Muscle of arm (tissue), 12 donors: ENCODE data around the gene XPNPEP1. TPM values are rescaled to one million over a fixed set of nuclear protein-coding genes. Genes with fewer than 3 reads are reported as not detected.
"Not testable (repeated sequence)": the region's sequence is repeated elsewhere in the genome, so short reads cannot be mapped to it uniquely, and the experiment has no call there.

ENCODE experiments used
- DNase-seq: peaks from one replicate; pipeline ENCODE4 v3.0.0-alpha.2; 2013
- polyA plus RNA-seq, 12 donors: library from polyadenylated mRNA; unstranded; fragments of 120-200 nt; gene quantifications; one replicate each; pipeline ENCODE4 v1.2.1, GENCODE V29; 2013; ENCODE audit not compliant: insufficient read length in 12 of 12

The XPNPEP1 gene
- polyA plus RNA-seq, 12 donors: 36.3 to 87.5 (median 70.3) TPM; not detected in 1

DNA sequence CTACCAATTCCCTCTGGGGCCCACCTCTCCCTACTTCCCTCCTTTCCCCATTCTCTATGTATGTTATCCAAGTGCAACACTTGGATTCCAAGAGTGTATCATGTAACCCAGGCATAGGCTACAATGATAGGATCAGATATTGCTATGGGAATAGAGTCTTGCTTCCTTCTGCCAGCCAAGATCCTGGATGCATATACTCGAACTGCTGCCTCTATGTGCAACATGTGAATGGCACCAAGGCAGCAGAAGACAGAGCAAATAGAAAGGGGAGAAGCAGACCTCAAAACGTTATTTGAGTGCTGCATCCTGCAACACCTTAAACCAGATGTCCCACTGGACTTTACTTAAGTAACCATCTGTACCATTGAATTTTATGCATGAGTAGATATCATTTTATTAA is 3.5 kb upstream of the XPNPEP1 start:
- DNase-seq: no peak

DNA sequence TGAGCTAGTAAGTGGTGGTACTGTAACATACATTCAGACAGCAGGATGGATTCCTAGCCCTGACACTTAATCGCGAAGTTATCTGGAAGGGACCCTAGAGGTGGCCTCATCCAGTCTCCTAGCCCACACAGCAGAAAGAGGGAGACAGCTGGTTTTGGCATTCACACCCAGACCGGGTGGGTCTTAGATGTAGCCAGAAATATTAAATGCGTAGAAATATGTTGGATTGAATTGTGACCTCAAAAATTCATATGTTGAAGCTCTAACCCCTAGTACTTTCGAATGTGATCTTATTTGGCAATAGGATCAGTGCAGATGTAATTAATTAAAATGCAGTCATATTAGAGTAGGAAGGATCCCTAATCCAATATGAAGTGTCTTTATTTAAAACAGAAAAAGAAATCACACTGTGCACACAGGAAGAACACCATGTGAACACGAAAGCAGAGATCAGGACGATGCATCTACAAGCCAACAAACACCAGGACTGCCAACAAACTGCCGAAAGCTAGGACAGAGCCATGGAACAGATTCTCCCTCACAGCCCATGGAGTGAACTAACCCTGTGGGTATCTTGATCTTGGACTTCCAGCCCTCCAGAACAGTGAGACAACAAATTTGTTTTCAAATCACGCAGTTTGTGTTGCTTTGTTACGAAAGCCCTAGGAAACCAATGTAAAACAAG is 2.9 kb upstream of the XPNPEP1 start:
- no peak for DNase-seq

DNA sequence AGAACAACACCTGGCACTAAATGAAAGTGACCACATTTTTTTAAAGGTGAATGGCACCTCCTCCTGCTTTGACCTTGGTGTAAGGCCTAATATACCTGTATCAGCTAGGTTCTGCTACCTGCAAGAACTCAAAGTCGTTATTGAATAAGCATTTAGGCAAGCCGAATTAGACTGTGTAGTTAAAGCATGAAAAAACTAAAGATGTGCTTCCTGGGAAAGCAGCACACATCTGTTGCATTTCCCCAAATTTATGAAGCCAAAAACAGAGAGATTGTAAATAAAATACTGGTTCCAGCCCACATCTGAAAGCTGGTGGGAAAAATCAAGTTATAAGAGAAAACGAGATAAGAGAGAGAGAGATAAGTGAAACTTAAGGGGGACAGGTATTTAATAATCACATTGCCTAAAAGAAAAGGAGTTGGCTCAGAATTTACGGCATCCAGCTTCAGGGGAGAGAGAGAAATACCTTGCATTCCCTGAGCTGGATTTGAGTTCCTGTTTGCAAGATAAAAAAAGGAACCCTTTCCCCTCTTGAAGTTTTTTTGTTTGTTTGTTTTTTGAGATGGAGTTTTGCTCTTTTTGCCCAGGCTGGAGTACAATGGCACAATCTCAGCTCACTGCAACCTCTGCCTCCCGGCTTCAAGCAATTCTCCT is 1.8 kb upstream of the XPNPEP1 start:
- DNase-seq: no peak

DNA sequence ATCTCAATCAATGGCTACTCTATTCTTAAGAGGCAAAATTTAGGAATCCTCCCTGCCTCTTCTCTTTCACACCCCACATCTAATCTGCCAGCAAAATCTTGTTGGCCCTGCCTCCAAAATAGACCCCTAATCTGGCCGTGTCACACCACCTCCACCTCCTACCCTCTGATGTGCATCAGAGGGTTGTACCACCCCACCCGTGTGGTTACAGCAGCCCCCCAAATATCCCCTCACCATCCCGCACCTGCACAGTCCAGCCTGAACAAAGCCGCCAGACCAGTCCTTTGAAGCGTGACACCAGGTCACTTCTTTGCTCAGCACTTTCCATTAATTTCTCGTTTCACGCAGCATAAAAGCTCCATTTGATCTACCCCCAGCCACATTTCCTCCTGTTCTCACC is 776 bp upstream of the XPNPEP1 start:
- no peak for DNase-seq

DNA sequence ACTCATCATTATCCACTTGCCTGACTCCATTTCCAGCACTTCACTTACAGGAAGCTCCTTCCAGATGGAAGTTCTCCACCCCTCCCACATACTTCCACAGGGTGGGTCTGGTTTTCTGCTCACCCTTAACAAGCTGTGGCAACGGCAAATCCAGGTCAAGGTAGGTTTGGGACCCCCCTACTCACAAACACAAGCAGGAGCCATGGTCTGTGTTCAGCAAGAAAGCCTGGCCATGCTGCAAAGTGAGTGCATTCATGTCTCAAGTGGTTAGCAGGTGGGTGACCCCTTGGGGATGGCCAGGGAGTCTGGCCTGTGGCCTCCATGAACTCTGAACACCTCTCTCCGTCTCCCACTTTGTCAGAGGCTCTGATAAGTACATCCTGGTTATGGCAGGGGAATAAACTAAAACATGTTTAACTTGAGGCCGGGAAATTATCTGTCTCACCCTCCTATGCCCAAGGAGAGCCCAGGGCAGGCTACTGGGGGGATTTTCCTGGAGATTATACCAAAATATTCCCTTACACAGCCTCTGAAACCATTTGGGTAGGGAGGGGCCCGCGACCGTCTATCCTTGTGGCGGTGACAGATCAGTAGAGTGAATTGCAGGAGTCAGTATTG is 844 bp downstream of the XPNPEP1 start:
- DNase-seq: no peak

DNA sequence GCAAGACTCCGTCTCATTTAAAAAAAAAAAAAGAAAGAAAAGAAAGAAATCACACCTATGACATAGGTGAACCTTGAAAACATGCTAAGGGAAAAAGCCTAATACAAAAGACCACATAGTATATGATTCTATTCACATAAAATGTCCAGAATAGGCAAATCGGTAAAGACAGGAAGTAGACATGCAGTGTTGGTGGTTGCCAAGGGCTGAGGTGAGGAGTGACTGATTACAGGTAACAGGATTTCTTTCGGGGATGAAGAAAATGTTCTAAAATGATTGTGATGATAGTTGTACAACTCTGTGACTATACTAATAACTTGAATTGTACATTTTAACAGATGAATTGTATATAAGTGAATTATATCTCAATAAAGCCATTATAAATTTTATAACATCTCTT is 3.3 kb downstream of the XPNPEP1 start:
- no peak for DNase-seq

DNA sequence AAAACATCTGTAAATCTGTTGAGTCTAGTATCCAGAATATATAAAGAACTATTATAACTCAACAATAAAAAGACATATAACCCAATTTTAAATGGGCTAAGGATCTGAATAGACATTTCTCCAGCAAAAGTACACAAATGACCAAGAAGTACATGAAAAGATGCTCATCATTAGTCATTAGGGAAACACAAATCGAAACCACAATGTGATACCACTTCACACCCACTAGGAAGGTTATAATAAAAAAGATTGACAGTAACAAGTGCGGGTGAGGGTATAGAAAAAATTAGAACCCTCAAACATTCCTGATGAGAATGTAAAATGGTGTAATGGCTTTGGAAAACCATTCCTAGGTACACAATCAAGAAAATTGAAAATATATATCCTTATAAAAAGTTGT is 4.1 kb downstream of the XPNPEP1 start:
- DNase-seq: no peak

DNA sequence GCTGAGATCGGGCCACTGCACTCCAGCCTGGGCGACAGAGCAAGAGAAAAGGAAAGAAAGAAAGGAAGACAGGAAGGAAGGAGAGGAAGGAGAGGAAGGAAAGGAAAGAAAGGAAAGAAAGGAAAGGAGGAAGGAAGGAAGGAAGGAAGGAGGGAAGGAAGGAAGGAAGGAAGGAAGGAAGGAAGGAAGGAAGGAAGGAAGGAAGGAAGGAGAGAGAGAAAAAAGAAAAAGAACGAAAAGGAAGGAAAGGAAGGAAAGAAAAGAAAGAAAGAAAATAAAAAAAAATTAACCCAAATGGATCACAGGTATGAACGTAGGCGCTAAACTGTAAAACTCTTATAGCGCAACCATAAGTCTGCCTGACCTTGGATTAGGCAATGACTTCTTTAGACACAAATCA is 4.6 kb downstream of the XPNPEP1 start:
- DNase-seq: not testable (repeated sequence)

DNA sequence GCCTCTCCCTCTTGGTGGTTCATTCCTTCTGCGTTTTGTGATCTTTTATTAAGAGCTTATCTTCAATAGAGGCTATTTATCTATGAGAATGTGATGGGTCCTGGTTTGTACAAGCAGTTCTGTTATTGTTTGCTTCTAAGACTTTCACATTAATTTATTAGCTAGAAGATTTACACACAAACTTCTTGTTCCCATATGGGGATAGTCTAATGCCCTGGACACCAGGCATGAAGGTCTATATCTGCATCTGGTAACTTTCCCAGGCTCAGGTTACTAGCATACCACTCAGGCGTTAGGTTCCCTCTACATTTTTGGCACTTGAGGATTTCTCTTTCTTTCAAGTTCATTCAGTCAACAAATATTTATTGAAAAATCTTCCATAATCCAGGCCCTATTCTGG is 7.7 kb downstream of the XPNPEP1 start:
- DNase-seq: no peak

DNA sequence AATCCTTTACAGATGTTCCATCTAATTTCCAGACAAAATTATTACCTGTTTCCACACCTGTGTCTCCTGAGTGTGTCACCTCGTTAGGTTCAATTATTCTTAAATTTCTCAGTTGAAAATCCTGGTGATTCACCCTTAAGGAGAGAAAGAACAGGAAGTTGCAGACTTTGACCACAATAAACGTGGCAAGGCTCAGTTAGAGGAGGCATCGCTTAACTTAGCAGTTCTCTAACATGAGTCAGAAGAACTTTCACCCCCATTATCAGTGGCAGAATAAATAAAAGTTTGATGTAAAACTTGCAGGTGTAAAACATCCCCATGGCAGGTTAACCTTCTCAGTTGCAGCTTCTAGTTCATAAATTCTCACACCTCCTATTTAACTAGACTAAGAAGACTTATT is 8.3 kb downstream of the XPNPEP1 start:
- no peak for DNase-seq

DNA sequence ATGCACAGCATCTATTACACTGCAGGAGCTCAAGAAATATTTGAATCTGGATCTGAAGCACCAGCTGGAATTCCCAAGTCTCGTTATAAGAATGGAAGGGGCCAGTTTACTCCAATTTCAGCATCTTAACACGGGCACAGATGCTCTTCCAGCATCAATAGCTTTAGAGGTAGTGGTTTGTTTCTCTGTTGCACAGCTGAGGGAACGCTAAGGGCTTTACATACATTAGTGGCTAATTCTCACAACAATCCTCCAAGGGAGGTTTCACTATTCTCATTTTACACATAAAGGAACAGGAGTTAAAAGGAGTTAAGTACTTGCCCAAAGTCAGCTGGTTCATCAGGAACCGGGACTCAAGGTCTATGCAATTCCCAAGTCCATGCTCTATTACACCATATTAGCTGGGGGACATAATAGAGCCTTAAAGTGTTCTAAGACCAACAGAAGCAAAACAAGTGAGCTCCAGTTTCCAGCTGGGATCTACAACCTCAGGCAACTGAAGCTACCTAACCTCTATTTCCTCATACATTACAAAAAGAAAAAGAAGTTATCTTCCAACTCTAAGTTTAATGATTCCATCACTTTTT is 9.9 kb downstream of the XPNPEP1 start:
- no peak for DNase-seq

DNA sequence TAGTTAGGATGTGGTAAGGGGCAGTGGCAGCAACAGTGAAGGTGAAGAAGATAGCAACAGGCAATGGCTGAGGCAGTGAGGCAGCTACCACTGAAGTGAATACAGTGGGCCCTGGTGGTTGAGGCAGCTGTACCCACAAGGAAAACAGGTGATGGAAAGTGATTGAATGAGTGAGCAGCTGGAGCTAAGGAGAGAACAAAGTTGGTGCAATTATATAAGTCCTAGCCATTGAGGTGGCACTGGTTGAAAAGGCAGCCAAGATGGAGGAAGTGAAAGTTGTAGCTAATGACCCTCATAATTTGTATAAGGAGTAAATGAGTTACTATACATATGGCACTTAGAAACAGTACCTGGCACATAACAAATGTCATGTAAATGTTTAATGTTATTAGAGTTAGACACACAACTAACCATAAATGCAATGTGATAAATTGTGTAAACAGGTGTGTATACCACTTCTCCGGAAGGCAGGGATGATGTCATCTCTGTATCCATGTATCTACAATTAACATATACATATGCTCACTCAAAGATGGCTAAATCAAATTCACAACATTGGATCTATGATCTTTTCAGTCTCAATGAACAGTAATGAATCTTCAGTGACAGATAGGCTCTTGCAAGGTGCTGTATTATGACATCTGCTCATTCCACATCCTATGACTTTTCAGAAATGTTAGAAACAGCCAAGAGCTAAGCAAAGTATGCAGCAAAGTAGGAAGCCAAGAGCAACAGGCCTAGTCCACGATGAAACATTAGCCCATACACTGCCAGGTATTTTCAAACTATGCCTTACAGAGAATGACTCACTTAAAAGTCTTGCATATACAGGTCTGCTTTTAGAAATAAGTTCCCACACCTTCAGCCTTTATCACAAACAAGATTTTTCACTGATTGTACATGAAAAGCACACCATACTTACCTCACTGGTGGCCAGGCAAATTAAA is 10.7 kb downstream of the XPNPEP1 start:
- no peak for DNase-seq

DNA sequence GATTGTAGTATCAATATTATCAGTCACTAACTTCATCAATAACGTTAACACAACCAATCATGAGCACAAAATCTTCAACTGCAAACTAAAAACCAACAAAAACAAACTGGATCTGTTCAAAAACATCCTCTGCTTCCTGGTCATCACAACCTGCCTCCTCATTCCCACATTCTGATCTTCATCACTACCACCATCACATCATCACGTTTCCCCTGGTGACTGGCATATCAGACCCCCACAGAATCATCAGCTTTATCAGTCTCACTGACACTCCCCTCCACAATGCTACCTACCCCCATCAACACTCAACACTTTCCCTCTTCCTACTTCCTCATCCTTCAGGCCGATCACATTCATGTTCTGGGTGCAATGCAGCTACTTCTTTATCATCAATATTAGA is 11.4 kb downstream of the XPNPEP1 start:
- DNase-seq: no peak

DNA sequence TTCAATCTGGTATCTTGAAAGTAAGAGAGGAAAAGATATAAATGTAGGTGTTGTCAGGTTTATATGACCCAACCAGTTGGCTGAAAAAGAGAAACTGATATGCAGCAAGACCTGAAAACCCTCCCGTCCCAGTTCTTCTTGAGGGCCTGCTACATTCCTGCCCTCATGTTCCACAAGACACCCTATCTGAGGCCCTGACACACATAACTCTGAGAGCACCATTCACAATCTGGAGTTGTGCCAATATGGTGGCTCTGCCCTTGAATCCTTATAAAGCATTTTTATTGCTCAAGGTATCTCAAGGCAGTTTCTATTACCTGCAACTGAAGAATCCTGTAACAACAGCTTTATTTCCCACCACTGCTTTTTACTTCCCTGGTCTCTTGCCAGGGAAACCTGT is 17.0 kb downstream of the XPNPEP1 start:
- DNase-seq: no peak

DNA sequence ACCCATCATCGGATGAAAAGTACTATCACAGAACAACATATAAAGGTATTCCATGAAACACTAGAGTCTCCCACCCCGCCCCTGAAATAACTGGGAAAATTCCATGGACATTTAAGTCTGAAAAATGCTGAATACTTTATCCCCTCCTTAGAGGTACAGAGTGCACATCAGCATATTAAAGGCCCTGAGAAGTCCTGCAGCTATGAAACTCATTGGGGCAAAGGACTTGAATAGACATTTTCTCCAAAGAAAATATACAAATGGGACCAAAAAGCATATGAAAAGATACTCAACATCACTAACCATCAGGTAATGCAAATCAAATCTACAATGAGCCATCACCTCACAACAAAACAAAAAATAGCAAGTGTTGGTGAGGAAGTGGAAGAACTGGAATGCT is 18.9 kb downstream of the XPNPEP1 start:
- no peak for DNase-seq

DNA sequence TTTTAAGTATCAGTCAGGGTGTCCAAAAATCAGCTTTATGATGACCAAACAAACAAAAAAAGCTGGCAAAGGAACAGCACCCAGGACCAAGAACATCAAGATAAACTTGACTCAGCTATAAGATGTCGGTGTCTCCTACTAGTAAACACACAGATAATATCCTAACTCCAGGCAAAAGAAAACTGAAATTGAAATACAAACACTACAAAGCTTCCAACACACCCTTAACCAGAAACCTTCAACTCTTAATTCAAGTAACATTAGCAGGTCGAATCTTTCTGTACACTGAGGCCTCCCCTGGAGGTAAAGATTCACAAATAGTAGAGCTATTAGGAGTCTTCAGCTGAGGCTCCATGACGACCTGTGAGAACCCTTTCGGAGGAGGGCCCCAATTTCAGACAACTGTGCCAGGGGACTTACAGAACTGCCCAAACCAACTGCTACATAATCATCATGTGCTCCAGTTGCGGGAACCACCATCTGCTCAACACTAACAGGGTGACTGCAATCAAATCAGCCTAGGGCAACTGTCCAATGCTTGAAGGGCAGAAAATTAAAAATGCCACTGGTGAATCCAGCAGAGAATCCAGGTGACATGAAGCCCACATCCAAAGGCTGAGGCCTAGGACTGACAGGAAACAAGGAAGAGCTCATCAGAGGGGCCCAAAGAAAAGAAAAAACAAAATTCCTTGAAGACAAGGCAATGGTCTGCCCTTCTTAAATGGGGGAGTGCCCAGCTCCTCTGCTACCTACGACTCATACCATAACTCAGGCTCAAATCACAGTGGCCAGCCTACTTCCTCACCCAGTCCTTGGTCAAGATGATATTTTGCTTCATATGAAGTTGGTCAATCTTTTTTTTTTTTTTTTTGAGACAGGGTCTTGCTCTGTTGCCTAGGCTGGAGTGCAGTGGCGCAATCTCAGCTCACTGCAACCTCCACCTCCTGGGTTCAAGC is 20.0 kb downstream of the XPNPEP1 start:
- no peak for DNase-seq

DNA sequence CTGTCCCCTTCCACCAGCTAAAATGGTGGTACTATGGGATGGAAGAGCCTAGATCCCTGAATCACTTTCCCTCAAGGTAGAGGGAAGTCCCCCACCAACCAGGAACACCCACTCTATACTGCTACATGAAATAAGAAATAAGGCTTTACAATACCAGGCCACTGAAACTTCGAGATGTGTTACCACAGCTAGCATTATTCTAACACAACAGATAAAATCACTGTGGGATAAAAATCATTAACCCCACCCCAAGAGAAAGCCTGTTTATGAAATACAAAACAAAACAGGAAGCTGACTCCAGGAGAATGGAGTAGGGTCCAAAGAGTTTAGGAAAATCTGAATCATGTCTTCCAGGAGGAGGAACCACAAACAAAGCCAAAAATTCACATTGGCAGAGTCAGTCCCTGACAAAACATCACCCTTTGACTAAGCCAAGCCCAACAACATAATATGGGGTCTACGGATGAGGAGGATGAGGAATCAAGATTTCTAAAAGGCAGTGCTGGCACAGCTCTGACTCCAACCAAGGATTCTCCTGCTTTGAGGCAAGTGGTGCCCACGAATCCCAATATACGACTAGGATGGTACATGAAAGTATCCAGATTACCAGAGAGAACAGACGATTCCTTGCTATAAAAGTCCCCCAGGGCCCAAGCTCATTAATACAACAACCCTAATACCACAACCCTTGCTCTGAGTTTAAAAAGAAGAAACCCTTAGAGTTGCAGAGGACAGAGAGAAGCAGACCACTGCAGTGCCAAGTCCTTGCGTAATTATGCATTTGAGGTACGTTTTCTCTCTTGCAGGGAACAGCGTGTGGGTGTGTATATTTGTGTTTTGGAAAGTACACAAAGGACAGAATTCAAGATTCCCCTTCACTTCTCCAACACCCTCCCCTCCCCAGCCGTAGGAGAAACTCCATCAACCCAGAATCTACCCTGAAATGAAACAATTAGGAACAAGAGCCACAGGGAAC is 23.7 kb downstream of the XPNPEP1 start:
- peak; percentile 53 for DNase-seq

DNA sequence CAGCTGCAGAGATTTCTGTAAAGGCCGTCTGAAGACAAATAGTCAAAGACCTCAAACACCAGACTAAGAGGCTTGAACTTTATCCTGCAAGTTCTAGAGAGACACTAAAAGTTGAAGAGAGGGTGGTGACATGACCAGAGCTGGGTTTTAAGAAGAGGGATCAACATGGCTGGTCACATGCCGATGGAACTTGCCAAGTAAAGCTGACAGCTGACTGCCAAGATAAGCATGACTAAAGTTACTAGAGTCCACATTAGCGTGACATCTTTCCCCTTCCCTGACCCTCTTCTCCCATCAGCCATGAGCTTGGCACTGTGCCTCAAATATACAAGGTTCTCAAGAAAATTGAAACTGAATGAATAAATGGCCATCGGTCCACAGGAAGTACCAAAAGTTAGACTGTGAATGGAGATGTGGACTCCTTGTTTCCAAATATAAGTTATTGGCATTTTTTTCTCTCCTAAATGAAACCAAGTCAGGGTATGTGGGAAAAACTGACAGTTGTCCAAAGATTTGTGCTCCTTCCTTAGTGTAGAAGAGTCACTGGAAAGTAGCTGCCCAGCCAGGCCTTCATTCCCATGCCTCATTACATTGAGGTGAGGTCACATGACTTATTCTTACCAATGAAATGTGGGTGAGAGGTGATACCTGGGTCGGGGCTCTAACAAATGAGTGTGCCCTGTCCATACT is 24.5 kb downstream of the XPNPEP1 start:
- DNase-seq: no peak

DNA sequence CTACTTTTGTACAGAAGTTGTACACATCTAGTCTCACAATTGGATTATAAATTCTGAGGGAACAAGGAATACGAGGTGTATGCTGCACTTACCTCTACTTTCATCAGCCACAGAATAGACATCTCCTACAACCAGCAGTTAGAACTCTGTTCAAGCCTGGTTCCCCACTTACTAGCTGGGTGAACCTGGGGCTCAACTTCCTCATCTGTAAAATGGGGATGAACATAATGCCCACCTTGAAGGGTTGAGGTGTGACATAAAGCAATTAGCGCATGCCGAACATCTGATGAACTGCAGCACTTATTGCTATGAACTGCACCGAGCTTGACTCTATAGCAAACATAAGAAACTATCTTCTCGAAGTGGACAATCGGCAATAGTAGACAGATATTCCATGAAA is 25.3 kb downstream of the XPNPEP1 start:
- DNase-seq: no peak
